HG02884 (cell line): ENCODE measurements around the gene CNTN4.

Experiments
- ATAC-seq: cut with Tn5 transposase; IDR thresholded peaks from one replicate; pipeline ENCODE4 v1.9.1; 2021; ENCODE audit warnings: mild to moderate bottlenecking, moderate library complexity; ENCODE audit not compliant: unreplicated experiment

Gene CNTN4

GRCh38 chr3:2657971-2658370 lies 559.3 kb downstream of the CNTN4 start:
- ATAC-seq, result no peak

DNA sequence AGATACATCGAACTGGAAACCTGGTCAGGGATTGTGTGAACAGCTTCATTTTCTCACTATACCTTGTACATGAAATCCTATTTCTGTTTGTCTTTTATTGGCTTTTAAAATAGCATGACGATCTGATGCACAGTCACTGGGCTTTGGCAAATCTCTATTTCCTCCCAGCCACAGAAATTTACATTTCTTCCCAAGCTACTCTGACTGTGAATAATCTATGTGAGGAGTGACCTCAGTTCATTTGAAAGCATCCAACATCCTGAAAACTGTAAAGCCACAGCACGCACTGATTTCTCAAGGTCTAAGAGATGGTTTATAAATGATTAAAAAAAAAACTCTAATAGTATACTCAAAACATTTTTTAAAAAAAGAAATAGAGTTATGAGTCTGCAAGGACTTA lies 561.2 kb downstream of the CNTN4 start:
- ATAC-seq, result no peak

DNA sequence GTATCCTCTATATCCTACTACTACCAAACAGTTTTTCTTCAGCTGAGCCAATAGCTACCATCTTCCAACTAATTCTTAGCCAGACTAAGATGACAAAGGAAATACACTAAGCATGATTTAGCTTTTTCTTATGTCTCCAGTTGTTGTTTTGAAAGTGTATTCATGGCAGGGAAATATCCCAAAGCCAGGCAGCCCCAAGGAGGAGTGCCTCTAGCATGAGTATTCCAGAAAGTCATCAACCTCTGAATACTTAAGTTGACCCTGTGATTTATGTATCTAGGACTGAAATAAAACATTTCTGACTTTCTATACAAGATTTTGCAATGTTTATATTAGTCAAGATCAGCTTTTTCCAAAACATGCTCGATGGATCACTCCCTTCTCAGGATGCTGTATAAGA lies 562.4 kb downstream of the CNTN4 start:
- no peak for ATAC-seq

DNA sequence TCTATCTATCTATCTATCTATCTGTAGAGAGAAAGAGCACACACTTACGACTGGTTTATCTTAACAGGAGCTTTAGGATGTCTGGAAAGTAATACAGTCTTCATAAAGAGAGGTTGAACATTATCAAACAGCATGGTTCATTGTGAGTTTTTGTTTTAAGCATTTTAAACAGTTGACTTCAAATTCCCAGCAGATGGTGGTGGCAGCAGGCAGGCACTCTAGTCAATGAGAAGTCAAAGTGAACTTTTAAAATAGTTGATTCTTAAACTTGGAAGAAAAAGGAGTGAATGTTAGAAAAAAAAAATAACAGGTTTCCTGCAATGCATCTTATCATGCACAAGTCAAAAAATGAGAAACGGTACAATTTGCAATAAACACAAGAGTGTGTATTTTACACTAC lies 578.8 kb downstream of the CNTN4 start:
- ATAC-seq, result no peak

GRCh38 chr3:2680236-2680635 lies 581.6 kb downstream of the CNTN4 start:
- ATAC-seq, result no peak

DNA sequence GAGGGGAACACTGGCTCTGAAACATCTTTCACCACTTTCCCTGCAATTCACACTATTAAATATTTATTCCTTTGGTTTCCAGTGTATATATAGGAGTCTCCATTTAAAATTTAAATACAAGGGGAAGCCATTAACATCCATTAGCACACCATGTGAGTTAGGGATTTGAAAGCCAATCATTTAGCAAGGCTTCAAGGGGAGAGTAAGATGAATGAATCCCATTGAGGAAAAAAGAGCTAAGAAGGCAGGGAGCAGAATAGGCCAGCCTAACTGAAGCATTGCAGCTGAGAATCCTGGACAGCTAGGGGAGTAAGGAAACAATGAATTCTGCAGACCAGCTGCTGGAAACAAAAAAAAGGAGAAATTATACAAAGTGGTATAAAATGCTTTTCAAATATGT lies 585.4 kb downstream of the CNTN4 start:
- no peak for ATAC-seq

GRCh38 chr3:2686816-2687502 lies 588.3 kb downstream of the CNTN4 start:
- no peak for ATAC-seq

GRCh38 chr3:2697589-2697988 lies 598.9 kb downstream of the CNTN4 start:
- ATAC-seq, result no peak

- no peak for ATAC-seq
Observed at GRCh38 chr3:2701471-2701870, 602.8 kb downstream of the CNTN4 start.

DNA sequence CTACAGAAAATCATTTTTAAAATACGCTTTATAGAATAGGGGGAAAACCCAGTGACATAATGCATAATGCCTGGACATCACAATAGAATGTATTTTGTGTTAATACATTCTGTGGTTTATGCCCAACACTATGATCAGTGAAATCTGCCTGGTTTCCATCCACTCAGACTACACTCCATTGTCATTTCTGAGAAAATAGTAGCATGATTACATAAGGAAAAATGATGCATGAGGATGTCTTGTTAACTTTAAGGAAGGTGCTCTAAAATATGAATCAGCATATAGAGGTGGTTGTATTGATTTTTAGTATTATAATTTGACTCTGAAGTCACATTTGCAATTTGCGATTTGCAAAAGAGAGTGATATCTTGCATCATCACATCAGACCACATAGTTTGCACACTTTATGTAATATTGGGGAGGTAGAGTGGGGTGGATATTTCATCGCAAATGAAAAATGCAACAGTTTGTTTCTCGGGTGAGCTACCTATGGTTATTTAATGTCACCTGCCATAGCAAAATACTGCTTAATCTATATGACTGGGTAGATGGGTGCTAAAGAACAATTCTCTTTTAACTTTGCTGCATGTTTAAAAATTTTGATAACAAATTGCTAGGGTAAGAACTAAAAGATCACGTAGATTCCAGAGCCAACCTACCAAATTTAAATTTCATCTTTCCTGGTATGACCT lies 607.6 kb downstream of the CNTN4 start:
- ATAC-seq, result no peak

DNA sequence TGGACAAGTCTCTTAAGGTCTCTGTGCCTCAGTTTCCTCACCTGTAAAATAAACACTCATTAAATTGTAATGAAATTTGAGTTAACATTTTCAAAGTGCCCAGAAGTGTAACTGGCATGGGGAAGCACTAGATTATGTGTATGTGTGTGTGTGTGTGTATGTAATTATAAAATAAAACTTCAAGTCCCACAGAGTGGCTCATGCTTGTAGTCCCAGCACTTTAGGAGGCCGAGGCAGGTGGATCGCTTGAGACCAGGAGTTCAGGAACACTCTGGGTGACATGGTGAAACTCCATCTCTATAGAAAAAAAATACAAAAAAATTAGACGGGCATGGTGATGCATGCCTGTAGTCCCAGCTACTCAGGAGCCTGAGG lies 608.2 kb downstream of the CNTN4 start:
- ATAC-seq, result no peak

DNA sequence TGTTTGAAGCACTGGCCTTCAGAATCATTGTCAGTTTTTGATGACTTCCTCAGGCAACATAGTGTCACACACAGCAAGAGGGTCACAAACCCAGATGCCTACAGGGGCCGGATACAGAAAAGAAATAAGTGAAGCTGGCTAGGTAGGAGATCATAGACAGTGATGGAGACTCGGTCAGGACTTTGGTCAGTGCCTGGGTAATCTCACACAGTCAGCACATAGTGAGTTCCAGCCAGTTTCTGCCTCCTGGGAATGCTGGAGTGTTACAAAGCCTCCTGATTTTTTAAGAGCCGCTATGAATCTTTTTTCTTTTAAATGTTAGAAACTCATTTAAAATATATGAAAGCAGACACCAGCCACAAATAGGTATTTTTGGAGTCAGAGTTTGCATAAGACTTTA lies 612.4 kb downstream of the CNTN4 start:
- no peak for ATAC-seq

- no peak for ATAC-seq
Observed at GRCh38 chr3:2713923-2714322, 615.3 kb downstream of the CNTN4 start.

DNA sequence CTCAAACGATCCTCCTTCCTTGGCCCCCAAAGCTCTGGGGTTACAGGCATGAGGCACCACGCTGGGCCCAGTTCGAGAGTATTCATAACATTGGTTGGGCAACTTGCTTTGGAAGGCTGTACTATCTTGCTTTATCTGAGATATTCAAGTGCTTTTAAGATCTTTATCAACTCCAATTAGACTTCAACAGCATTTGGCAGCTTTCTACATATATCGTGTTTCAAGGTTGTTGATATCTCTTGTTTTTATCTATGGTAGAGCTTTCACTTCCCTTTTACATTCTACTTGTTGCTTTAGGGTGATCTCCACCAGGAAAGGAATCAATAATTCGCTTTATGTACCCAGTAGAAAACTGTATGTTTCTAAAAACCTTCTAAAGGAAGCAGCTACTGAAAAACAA lies 616.2 kb downstream of the CNTN4 start:
- peak; percentile 64 for ATAC-seq

- no peak for ATAC-seq
Observed at GRCh38 chr3:2727101-2727500, 628.4 kb downstream of the CNTN4 start.

- no peak for ATAC-seq
Observed at GRCh38 chr3:2727610-2728318, 629.1 kb downstream of the CNTN4 start.

GRCh38 chr3:2731843-2732242 lies 633.2 kb downstream of the CNTN4 start:
- ATAC-seq, result no peak

DNA sequence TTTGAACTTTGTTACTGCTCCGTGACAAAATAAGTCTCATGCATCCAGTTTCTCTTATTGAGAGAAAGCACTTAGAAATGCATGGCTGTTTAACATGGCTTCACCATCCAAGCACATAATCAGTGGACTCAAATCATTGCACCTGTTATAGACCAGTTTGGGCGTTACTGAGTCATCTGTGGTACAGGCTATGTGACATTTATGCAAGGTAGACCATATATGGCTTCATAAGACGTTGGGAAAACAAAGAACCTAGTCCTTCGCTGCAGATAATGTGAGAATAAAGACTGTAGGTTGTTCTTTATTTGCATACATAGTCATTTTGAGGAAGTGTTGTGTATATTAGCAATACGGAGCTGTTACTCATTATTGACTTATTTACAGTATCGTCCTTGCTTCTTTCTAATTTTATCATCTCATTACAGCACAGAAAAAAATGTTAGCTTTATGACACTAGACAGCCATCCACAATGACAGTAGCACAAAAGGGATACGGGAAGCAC lies 636.8 kb downstream of the CNTN4 start:
- peak; percentile 61 for ATAC-seq

- no peak for ATAC-seq
Observed at GRCh38 chr3:2741516-2741915, 642.9 kb downstream of the CNTN4 start.

DNA sequence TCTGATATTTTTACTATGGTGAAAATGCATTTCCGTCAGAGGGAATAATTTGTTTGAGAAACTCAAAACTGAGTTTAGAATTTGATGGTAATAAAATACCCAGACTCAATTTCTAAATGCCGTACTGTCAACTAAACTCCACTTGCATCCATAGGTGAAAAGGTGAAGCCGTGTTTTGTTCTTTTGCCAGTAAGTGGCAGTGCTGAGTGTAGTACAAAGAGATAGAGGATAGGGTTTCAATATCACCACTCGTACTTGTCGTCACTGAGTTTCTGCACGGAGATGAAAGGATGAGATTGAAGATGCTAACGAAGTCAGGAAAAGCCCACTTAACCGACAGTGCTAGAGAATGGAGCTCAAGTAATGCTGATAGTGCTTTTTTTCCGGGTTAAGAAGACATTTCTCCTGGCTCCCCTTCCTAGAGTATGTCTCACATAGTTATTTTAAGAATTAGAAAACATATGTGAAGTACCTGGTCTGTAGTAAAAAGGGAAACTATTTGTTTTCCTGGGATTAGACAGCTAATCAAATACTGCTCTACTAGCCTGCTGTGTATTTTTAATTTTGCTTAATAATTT lies 666.4 kb downstream of the CNTN4 start:
- ATAC-seq, result peak; percentile 91

DNA sequence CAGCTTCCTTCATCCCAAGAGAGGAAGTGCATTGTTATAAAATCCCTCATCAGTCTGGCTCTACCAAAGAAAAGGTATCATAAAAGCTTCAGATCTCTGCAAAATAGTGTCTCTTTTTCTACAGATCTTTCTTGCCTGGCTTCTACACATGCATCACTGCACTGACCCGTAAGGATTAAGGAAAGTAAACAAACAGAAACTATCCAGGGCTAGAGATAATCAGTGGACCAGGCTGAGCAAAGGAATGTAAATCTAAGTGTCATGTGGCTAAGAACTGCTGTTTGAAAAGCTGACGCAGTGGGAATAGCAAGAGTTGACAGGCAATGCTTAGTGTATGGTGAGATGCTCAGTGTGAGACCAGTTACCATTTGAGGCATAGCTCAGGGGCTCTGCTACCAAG lies 671.8 kb downstream of the CNTN4 start:
- no peak for ATAC-seq

DNA sequence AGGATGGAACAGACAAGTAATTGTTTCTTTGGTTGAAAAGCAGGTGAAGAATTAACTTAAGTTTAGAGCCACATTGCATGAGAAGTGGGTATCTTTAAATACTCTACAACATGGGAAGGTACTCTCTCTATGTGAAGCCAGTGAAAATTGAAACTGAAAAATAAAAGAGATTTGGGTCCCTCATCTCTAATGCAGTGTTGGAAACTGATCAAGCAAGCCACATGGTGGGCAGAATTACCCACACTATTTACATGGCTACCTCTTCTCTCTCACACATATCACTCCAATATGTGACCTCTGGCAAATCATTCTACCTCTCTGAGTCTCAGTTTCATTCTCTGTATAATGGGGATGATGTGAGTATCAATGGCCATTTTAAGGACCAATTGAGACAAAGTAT lies 672.5 kb downstream of the CNTN4 start:
- peak; percentile 61 for ATAC-seq
